Stimulated activated CD4-positive, alpha-beta T cell treated with anti-CD3 and anti-CD28 coated beads, Interleukin-15, amount 100 ng/mL, for 24 hours (primary cell): Measurements from ENCODE around the gene ZNF710.
A peak's percentile ranks its signal among the peaks of the same experiment; 100 is the strongest.
"Not testable (repeated sequence)": the region's sequence is repeated elsewhere in the genome, so short reads cannot be mapped to it uniquely, and the experiment has no call there.

Experiments
- DNase-seq: peaks from one replicate; pipeline ENCODE4 v3.0.0-alpha.2; 2020

Gene ZNF710, protein sequence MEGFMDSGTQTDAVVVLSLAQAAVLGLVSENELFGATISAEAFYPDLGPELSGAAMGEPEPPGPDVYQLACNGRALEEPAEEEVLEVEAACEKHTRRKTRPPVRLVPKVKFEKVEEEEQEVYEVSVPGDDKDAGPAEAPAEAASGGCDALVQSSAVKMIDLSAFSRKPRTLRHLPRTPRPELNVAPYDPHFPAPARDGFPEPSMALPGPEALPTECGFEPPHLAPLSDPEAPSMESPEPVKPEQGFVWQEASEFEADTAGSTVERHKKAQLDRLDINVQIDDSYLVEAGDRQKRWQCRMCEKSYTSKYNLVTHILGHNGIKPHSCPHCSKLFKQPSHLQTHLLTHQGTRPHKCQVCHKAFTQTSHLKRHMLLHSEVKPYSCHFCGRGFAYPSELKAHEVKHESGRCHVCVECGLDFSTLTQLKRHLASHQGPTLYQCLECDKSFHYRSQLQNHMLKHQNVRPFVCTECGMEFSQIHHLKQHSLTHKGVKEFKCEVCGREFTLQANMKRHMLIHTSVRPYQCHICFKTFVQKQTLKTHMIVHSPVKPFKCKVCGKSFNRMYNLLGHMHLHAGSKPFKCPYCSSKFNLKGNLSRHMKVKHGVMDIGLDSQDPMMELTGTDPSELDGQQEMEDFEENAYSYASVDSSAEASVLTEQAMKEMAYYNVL

DNA sequence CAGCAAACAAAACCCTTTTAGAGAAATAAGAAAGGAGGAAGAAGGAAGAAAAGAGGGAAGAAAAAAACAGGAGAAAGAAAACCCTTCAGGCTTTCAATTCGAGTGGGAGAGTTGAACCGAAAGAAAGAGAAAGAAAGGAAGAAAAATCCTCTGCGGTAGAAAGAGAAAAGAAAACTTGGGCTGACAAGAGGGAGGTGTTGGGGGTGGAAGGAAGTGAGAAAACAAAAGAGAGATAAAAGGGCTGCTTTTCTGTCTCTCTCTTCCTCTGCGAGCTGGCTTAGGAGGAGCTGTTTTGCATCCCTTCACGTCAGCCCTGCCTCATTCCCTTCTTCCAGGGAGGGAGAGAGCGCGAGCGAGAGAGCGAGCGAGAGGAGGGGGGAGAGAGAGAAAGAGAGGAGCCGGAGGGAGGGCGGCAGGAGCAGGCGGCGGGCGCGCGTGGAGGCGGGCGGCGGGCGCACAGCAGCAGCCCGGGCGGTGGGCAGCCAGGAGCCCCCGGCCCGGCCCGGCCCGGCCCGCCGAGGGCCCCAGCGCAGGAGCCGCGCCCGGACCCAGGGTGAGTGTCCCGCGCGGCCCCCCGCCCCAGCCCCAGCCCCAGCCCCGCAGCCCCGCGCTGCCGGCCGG is at the start of gene ZNF710:
ZNF710 (plus strand) TSS at position 263 of the 621 bp plus-strand sequence. CDS start 65,814 bp downstream, outside the sequence.
- DNase-seq, result peak; percentile 44

DNA sequence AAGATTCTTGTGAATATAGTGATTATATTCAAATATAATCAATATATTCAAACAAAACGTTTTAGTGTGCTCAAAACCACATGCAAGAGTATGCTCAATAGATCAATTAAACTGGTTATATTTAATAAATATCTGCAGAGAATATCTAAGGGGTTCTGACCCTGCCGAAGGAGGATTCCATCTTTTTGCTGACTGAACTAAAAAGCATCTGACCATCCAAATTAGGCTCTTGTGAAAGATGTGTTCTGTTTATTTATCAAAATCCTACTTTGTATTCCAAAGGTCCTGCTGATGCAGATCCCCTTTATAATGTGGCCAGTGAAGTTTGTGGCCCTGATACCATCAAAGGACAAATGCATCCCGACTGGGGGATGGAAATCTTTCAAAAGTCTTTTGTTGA is 46.6 kb upstream of the ZNF710 start:
- DNase-seq, result no peak

DNA sequence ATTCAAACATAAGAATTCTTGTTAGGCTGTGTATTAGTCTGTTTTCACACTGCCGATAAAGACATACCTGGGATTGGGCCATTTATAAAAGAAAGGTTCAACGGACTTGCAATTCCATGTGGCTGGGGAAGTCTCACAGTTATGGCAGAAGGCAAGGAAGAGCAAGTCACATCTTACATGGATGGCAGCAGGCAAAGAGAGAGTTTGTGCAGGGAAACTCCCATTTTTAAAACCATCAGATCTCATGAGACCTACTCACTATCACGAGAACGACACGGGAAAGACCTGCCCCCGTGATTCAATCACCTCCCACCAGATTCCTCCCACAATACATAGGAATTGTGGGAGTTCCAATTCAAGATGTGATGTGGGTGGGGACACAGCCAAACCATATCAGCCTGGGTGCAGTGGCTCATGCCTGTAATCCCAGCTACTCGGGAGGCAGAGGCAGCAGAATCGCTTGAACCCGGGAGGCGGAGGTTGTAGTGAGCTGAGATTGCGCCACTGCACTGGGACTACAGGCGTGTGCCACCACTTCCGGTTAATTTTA is 45.6 kb upstream of the ZNF710 start:
- not testable (repeated sequence) for DNase-seq

DNA sequence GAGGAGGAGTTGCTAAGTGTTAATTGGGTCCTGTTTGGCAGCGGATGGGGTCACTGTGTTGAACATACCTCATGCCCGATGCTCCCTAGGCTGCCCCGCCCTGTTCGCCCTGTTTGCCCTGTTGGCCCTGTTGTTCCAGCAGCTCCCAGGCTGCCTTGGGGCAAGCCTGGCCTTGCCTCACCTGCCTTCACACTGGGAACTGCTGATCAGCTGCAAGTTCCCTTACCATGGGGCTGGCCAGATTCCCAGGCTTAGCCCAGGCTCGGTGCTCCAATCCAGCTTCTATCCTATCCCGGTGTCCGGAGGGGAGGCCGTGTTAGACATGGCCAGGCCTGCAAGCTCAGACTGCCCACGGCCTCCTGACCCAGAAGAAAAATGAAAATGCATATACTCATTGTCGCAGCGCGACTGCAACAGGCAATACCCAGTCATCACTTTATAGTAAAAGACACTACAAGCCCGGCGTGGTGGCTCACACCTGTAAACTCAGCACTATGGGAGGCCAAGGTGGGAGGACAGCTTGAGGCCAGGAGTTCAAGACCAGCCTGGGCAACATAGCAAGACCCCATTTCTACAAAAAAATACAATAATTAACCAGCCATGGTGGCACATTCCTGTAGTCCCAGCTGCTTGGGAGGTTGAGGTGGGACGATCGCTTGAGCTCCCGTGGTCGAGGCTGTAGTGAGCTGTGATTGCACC is 42.9 kb upstream of the ZNF710 start:
- no peak for DNase-seq

DNA sequence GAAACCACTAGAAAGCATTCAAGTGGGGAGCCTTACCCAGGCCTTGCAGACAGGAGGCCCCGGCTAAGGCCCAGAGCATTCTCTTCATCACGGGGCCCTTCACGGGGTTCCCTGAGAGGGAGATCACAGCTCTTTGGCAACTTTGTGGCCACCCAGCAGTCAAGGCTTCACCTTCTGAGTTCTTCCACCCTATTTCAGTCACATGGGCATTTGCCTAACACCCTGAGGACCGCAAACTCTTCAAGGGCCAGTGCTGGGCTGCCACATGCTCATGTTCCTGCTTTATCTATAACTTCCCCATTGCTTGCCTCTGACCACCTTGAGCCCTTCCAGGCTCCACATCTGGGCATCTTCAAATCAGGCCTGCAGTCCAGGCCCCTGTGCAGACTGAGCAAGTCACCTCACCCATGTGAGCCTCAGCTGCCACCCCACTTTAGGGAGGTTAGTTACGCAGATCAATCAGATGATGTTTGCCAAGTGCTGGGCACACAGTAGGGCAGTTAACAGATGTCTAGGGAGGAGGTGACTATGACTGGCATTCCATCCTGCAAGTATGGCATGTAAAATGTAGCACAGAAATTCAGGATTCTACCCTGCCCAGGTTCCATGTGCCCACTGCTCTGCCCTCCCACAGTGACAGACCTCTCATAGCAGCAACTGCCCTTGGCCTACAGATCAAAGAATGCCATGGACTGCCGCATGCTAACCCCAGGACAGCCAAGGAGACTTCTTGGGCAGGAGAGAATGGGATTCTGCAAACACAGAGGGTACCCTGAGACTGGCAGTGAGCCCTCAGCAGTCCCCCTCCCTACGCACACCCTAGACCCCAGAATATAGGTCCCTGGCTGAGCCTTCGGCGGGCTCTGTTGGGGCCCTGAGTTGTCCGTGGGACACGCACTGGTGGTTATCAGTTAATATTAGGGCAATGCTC is 37.6 kb upstream of the ZNF710 start:
- no peak for DNase-seq

DNA sequence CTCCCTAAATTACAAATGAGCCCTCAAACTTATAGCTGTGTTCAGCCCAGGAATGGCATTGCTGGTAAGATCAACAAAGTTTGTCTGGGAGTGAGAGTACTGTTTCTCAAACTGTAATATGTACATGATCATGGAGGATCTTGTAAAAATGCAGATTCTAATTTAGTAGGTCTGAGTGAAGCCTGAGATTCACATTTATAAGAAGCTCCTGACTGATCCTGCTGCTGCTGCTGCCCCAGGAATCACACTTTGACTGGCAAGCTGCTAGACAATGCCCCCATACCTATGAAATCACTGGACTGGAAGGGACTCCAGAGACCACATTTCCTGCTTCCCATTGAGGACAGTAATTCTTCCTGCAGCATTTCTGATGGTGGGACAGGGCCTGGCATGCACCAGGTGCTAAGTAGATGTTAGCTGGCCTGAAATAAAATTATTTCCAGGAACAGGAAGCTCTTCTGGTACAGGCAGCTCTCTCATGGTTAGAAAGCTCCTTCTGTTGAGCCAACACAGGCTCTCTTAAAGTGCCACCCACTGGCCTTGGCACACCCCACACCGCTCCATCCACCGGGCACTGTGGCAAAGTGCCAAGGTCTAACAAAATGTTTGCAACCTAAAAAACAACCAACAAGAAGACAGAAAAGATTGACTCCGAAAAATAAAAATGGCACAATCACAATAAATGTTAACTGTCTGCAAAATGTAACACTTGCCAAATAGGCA is 36.7 kb upstream of the ZNF710 start:
- DNase-seq, result no peak

DNA sequence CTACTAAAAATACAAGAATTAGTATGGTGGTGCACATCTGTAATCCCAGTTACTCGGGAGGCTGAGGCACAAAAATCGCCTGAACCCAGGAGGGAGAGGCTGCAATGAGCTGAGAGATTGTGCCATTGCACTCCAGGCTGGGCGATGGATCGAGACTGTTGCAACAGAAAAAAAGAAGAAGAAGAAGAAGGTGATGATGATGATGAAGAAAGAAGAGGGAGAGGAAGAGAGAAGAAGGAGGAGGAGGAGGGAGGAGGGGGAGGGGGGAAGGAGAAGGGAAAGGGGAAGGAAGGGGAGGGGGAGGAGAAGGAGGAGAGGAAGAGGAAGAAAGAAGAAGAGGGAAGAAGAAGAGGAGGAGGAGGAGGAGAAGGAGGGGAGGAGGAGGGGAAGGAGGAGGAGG is 33.2 kb upstream of the ZNF710 start:
- DNase-seq, result no peak

DNA sequence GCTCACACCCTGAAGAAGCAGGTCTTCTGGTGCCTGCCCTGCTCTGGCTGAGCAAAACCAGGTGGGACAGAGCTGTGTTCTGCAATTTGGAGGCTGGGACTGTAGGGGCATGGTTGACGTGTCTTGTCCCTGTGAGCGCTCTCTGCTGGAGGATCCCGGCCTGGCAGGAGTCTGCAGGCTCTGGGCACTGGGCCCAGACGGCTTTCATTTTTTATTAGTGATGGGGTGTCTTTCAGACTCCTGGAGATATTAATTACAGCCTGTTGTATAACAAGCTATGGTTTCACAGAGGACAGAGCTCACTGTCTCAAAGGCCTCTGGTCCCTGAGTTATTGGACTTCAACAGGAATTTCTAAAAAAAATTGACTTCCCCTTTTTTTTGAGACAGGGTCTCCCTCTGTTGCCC is 29.5 kb upstream of the ZNF710 start:
- peak; percentile 68 for DNase-seq

DNA sequence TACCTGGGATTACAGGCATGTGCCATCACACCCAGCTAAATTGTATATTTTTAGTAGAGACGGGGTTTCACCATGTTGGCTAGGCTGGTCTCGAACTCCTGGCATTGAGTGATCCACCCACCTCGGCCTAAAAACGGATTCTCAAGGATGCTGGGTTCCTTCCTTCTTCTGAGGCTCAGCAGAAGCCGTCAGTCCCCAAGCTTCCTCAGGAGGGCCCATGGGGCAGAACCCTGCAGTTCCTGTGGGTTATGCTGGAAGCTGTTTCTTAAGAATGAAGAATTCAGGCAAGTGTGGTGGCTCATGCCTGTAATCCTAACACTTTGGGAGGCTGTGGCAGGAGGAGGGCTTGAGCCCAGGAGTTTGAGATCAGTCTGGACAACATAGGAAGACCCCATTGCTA is 29.0 kb upstream of the ZNF710 start:
- DNase-seq, result no peak

DNA sequence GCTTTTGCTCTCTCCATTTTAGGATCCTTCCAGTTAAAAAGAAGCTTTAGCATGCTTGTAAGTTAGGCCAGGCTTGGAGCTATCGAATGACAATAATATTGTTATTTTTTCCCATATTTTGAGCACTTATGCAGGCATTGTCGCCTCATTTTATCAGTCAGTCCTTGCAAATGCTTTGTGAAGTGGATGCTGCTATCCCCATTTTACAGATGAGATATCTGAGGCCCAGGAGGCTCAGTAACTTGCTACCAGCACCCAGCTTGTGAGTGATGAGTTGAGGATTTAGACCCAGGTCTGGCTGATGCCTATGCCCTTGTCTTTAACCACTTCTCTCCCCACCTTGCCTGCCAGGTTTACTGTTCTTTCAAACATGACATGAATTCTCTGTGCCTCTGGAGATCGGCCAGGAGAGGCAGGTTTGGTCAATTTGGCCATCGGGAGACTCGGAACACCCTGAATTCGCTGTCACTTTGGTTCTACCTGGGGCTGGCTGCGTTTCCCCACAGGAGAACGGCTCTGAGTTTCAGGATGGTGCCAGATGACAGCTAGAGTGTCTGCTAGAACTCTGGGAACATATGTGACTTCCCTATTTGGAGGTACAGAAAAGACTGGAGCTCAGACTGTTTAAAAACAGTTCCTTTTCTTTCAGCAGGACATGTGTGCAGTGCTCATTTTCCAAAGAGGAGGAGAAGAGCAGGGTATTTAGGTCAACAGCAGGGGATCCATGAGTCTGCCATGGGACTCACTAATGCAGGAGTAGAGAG is 25.5 kb upstream of the ZNF710 start:
- no peak for DNase-seq

DNA sequence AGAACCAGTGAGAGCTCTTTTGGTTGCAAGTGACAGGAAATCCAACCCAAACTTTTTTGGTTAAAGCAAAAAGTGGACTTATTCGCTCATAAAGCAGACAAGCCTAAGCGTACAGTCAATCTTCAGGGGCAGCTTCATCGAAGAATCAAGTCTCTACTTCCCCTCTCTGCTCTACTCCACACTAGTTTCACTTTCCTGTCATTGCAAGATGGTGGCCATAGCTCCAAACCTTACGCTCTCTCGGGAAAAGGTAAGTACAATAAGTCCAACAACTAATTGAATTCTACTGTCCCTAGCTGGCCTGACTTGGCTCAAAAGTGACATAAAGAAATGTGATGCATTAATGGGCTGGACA is 24.9 kb upstream of the ZNF710 start:
- DNase-seq, result no peak

DNA sequence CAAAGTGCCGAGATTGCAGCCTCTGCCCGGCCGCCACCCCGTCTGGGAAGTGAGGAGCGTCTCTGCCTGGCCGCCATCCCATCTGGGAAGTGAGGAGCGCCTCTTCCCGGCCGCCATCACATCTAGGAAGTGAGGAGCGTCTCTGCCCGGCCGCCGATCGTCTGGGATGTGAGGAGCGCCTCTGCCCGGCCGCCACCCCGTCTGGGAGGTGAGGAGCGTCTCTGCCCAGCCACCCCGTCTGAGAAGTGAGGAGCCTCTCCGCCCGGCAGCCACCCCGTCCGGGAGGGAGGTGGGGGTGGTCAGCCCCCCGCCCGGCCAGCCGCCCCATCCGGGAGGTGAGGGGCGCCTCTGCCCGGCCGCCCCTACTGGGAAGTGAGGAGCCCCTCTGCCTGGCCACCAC is 23.3 kb upstream of the ZNF710 start:
- not testable (repeated sequence) for DNase-seq

DNA sequence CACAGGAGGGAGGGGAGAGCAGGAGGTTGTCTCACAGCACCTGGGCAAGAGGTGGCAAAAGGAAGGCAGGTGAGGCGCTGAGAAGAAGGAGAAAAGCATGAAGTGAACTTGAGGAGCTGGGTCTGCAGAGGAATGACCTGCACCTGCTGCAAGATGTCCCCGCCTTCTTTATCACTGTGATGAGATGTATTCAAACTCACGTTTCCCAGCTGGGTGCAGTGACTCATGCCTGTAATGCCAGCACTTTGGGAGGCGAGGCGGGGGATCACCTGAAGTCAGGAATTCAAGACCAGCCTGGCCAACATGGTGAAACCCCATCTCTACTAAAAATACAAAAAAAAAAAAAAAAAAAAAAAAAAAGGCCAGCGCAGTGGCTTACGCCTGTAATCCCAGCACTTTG is 22.2 kb upstream of the ZNF710 start:
- DNase-seq, result no peak

DNA sequence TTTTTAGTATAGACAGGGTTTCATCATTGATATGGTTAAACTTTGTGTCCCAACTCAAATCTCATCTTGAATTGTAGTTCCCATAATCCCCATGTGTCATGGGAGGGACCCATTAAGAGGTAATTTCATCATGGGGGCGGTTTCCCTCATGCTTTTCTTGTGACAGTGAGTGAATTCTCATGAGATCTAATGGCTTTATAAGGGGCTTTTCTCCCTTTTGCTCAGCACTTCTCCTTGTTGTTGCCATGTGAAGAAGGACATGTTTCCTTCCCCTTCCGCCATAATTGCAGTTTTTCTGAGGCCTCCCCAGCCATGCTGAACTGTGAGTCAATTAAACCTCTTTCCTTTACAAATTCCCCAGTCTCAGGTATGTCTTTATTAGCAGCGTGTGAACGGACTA is 20.2 kb upstream of the ZNF710 start:
- no peak for DNase-seq

DNA sequence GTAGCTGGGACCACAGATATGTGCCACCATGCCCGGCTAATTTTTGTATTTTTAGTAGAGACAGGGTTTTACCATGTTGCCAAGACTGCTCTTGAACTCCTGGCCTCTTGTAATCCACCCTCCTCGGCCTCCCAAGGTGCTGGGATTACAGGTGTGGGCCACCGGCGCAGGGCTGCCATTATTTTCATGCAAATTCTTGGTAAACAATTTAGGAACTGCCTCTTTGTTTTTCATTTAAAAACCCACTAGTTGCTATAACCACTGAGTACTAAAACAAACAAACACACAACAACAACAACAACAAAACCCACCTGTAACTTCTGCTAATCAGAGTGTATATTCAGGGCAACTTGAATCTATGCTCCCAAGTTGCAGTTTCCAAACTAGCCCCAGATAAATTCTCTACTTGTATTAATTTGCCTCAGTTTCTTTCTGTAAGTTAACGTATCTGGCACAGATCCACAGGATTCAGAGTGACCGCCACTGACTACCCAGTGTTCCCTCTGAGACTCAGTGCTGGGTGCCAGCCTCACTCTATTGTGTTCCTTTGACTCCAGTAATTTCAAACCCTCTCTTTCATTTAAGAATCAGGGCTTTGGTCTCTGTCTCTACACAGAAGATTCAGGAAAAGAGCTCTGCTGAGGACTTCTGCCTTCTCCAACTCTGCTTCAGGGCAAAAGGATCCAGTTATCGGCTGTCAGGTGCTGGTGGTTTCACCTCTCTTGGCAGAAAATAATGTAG is 18.6 kb upstream of the ZNF710 start:
- no peak for DNase-seq

DNA sequence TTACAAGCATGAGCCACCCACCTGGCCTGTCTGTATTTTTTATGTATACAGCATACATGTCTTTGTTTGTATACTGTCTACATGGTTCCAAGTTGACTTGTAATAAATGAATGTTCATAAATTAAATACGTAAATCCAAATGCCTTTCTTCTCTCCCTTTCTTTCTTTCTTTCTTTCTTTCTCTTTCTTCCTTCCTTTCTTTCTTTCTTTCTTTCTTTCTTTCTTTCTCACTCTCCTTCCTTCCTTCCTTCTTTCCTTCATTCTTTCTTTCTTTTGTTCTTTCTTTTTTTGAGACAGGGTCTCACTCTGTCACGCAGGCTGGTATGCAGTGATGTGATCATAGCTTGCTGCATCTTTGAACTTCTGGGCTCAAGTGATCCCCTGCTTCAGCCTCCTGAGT is 17.1 kb upstream of the ZNF710 start:
- DNase-seq, result no peak

DNA sequence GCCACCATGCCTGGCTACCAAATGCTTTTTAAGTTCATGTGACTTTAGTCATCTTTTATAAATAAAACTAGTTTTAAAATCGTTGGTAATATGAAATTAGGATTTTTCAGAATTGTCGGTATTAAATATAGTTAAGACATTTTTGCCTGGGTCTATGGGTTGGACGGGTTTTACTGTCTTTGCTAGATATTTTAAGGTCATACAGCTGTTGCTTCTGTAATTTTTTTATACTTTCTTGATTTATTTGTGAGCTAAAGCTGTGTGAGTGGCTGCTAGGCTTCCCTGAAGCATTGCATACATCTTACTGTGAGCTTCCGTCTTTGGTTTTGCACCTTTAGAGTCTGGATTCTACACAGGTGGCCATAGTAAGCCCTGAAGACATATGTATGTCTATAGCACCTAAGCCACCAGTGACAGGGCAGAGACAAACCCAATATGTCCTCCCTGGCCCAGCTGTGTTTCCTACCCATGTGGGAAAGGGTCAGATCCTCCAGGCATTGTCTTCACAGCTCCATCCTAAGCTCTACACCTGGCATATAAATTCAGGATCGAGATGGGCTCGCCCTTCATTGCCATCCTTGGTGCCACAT is 16.6 kb upstream of the ZNF710 start:
- DNase-seq, result no peak

DNA sequence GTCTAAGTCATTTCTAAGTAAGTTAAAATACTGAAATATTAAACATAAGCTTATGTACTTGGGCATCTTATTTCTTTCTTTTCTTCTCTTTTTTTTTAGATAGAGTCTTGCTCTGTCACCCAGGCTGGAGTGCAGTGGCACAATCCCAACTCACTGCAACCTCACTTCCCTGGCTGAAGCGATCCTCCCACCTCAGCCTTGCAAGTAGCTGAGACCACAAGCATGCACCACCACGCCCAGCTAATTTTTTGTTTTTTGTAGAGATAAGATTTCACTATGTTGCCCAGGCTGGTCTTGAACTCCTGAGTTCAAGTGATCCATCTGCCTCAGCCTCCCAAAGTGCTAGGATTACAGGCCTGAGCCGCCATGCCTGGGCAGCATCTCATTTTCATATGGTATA is 16.0 kb upstream of the ZNF710 start:
- no peak for DNase-seq

DNA sequence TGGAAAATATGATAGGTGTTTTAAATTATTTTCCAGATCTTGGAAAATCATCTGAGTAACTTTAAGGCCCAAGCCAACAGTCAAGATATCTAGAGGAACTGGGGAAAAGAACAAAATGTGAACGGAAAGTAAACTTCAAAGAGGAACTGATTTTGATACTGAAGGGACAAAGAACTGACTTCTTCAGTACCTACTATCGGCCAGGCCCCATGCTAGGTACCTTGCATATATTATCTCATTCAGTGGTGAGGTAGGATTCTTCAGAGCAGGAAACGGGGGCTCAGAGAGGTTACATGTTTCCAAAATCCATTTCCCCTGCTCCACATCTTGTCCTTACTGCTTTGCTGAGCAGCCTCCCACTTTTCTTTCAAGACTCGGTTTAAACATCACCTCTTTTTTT is 9.8 kb upstream of the ZNF710 start:
- DNase-seq, result no peak
